ENCODE results near the gene CALN1.

- TF ChIP-seq POLR2A (IDR thresholded peaks at IDR 0.05): no peak
- TF ChIP-seq CTCF (IDR thresholded peaks at IDR 0.05): no peak
Observed at GRCh38 chr7:72325561-72325960, 86.6 kb downstream of the CALN1 start.

Data from ovary (tissue), 3 donors.